NCI-H1092 (cell line): Measurements from ENCODE around the gene MASP1.
"Not testable (repeated sequence)": the region's sequence is repeated elsewhere in the genome, so short reads cannot be mapped to it uniquely, and the experiment has no call there.

ENCODE experiments used
- DNase-seq: peaks from one replicate; lab custom pipeline; 2025; lab: John Stamatoyannopoulos, UW

The MASP1 gene

GRCh38 chr3:187227658-187228258 lies 63.8 kb downstream of the MASP1 start:
- no peak for DNase-seq

DNA sequence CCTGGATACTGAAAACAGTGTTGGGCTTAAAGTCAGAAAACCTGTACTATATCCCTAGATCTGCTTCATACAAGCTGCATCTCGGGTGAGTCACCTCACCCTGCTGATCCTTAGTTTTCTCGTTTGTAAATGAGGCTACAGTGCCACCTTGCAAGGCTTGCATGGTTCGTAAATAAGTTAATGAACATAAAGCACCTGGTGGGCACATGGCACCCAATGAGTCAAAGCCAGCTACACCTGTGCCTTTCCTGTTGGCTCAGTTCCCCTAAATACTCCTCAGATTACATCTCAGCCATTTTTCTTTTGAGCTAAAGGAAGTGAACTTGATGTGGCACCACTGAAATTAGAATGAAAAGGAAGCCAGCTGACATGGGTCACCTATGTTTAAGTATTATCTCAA lies 67.7 kb downstream of the MASP1 start:
- no peak for DNase-seq

DNA sequence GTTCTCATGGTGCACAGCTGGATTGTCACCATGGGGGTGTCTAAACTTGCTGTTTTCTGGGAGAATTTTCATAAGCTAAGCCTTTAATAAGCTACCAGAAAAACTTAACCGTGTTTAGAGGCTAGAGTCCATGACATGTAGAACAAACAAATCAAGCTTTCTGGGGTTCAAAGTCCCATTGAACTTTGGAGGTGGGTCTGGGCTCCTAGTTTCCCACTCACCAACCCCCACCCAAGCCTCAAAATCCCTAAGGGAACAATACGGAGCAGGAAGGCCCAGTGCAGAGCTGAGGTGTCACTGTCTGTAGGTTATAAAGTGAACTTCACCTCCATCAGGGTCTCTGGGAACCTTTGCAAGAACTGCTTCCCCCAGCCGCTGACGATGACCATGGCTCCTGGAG lies 68.7 kb downstream of the MASP1 start:
- DNase-seq, result no peak

DNA sequence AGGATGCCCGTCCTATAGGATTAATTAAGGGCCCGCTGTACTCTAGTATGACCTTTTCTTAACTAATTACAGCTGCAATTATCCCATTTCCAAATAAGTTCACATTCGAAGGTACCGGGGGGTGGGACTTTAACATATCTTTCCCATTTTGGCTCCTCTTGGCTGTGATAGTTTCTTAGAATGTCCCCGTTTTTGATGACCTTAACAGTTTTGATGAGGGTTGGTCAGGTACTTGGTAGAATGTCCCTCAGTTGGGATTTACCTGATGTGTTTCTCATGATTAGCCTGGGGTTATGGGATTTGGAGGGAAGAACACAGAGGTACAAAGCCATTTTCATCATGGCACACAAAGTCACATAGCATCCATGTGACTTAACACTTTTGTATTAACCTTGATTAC lies 76.1 kb downstream of the MASP1 start:
- no peak for DNase-seq

DNA sequence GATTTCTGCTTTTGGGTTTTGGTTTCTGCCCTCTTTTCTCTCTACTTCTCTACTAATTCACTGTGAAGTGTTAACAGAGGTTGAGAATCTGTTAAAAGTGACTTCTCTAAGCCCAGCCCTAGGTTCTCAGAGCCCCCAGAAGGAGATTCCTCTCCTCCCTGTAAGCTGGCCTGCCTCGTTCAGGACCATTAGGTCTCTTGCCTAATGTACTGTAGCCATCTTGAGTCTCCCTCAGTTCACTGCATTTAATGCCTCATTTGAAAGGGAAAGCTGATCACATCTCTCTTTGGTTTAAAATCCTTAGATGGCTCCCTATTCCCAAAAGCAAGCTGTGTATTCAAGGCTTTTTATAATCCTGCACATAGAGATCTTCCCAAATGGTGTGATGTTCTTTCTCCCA lies 77.9 kb downstream of the MASP1 start:
- DNase-seq, result no peak

GRCh38 chr3:187212705-187213104 lies 78.8 kb downstream of the MASP1 start:
- DNase-seq, result no peak

DNA sequence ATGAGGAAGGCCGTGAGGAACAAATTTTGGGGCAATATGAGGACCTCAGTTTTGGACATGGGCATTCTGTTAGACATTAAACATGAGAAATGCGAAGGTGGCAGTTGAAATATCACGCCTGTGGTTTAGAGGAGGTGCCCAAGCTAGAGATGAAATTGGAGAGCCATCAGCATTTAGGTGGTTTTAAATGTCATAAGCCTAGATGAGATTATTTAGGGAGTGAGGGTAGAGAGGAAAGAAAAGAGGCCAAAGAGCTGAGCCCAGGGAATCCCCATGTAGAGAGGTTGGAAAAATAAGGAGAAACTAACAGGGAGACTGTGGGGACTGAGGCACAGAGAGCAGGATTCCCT lies 79.4 kb downstream of the MASP1 start:
- DNase-seq, result no peak

- DNase-seq, result no peak
Observed at GRCh38 chr3:187211532-187212195, 79.9 kb downstream of the MASP1 start.

DNA sequence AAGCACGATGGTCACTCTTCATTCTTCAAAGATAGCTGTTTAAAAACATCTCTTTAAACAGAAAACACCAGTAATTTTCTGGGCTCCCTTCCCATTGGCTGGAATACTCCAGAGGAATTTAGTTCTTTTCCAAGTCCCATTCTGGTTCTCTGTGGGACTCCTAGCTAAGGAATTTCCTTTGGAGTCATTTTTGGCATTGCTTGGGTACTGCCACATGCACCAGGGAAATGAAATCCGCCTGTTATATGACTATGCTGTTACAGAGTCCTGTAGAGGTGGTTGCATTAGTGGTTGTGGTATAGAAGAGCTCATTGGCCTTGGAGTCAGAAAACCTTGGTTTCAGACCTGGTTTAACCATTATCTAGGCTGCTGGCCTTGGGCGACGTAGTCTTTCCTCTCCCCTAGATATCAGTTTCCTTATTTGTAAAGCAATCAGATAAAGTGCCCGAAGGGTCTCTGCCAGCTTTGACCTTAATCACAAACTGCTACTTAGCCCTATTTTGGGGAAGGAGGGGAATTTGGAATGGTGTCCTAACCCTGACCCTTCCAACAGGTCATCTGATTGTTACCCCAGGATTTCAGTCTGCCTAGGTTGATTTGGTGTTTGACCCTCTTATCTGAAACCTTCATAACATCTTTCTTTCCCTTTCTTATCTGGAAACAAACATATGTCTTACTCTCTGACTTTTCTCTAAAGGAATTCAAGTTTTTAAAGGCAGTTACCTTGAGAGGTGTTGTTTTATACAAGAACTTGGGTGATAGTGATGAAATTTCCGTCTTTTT lies 80.8 kb downstream of the MASP1 start:
- no peak for DNase-seq

GRCh38 chr3:187210091-187210490 lies 81.4 kb downstream of the MASP1 start:
- DNase-seq, result no peak

DNA sequence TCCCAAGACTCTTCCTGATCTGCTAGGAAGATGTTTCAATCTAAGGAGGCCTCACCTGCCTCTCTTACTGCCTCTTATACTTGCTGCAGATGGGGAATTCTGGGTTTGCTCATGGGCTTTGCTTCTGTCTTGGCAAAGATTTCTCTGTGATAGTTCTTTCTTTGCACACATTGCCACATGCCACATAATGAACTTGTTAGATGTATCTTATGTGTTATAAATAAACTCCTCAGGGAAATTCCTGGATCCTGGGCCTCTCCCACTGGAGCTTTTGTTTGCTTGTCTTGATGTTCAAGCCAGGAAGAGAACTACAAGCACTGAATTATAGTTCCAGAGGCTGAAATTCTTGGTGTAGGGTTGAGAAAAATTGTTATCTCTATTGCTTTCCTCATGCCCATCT lies 82.0 kb downstream of the MASP1 start:
- DNase-seq, result no peak

- no peak for DNase-seq
Observed at GRCh38 chr3:187208159-187208558, 83.4 kb downstream of the MASP1 start.

GRCh38 chr3:187207624-187208023 lies 83.9 kb downstream of the MASP1 start:
- DNase-seq, result no peak

GRCh38 chr3:187207062-187207461 lies 84.5 kb downstream of the MASP1 start:
- no peak for DNase-seq

- DNase-seq, result no peak
Observed at GRCh38 chr3:187205683-187206082, 85.9 kb downstream of the MASP1 start.

DNA sequence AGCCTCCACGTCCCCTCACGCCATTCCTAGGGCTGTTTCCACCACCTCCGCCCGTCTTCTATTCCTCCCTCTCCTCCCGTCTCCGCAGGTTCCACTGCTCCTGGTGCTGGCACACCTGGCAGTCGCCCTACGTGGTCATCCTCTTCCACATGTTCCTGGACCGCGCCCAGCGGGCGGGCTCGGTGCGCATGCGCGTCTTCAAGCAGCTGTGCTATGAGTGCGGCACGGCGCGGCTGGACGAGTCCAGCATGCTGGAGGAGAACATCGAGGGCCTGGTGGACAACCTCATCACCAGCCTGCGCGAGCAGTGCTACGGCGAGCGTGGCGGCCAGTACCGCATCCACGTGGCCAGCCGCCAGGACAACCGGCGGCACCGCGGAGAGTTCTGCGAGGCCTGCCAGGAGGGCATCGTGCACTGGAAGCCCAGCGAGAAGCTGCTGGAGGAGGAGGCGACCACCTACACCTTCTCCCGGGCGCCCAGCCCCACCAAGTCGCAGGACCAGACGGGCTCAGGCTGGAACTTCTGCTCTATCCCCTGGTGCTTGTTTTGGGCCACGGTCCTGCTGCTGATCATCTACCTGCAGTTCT lies 92.0 kb downstream of the MASP1 start:
- DNase-seq, result not testable (repeated sequence)

DNA sequence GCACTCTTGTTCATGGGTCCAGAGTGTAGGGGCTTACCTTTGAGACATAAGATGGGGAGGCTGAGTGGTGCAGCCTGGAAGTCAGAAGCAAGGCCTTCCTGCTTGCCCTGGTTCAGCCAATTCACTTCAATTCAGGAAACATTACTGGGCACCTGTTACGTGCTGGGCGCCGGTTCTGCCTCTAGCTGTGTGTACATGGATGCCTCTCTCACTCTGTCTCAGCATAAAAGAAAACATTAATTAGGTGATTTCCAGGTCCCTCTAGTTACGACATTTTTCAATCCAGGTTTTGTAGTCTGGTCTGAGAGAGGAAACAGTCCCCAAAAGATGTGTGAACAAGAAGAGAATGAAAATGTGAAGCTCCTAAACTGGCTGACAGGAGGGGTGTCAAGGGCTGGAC lies 93.0 kb downstream of the MASP1 start:
- DNase-seq, result no peak

- DNase-seq, result no peak
Observed at GRCh38 chr3:187197335-187197649, 94.2 kb downstream of the MASP1 start, which contains the start of gene RTP1. TSS of gene RTP1 (plus strand) at chr3:187197486. CDS start at chr3:187197516, 30 bp downstream.

DNA sequence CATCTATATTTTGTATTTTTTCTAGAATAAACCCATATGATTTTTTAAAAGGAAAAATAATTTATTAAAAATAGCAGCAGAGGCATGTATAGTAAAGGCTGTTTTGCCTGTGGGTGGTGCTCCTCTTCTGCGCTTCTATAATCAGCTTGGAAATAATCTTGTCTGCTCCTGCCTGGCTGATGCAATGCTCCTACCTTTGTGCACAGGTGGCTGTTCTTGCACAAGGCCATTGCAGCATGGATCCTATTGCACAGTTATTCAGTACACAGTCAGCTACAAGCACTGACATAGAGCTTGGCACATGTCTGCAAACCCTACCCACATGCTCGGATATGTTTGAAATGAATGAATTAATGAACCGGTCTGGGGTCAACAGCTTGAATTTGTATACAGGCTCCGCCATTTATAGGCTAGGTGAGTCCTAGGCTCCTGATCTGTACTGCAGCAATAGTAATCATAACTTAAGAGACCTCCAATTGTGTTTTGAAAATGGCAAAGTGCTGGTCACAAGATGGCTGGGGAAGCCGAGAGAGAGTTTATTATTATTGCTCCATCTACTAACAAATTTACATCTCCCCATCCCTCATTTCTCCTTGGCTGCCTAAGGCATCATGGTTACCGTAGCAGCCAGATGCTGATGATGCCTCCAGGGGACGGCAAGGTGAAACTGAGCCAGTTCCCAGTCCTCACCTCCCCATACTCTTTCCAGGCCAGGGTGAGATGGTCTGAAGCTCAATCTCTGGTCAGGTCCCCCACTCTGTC lies 94.8 kb downstream of the MASP1 start:
- no peak for DNase-seq

GRCh38 chr3:187193181-187193580 lies 98.4 kb downstream of the MASP1 start:
- no peak for DNase-seq

GRCh38 chr3:187191271-187191670 lies 100.3 kb downstream of the MASP1 start:
- DNase-seq, result no peak

DNA sequence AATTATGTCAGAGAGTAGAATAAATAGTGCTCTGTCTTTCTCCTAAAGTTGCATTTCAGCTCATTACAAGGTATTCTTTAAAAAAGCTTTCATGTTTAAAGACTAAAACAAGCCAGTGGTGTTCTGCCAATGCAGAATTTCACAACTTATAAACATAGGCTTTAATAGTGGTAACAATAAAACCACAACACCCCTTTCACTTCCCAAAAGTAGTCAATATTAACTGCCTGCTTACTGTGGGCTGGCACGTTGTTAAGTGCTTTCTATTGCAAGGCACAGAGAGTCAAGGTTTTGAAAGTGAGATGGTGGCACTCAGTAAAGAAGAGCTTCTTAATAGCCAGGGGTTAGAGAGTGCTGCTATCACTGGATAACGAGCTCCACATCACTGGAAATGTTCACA lies 102.6 kb downstream of the MASP1 start:
- DNase-seq, result no peak
